HG03354 (cell line): ENCODE data around the gene COBLL1.

Source experiments
- ATAC-seq: cut with Tn5 transposase; IDR thresholded peaks from one replicate; pipeline ENCODE4 v1.9.1; 2021; ENCODE audit warnings: mild to moderate bottlenecking; ENCODE audit not compliant: unreplicated experiment, poor library complexity, severe bottlenecking

COBLL1 gene

GRCh38 chr2:164826293-164827243 lies 15.1 kb downstream of the COBLL1 start:
- no peak for ATAC-seq

GRCh38 chr2:164824872-164825271 lies 16.8 kb downstream of the COBLL1 start:
- no peak for ATAC-seq

- no peak for ATAC-seq
These were observed 18.5 kb downstream of the COBLL1 start for GRCh38 chr2:164823126-164823525.

GRCh38 chr2:164821338-164821737 lies 20.3 kb downstream of the COBLL1 start:
- no peak for ATAC-seq

- no peak for ATAC-seq
These were observed 23.2 kb downstream of the COBLL1 start for GRCh38 chr2:164818149-164819136.

GRCh38 chr2:164816900-164817299 lies 24.7 kb downstream of the COBLL1 start:
- ATAC-seq = no peak

GRCh38 chr2:164816046-164816445 lies 25.6 kb downstream of the COBLL1 start:
- ATAC-seq = no peak

- ATAC-seq = no peak
These were observed 26.4 kb downstream of the COBLL1 start for GRCh38 chr2:164815071-164815793.

GRCh38 chr2:164813535-164813934 lies 28.1 kb downstream of the COBLL1 start:
- no peak for ATAC-seq

GRCh38 chr2:164812378-164812777 lies 29.2 kb downstream of the COBLL1 start:
- ATAC-seq = no peak

- no peak for ATAC-seq
These were observed 29.8 kb downstream of the COBLL1 start for GRCh38 chr2:164811819-164812218.

GRCh38 chr2:164810843-164811242 lies 30.8 kb downstream of the COBLL1 start:
- ATAC-seq = no peak

- ATAC-seq = no peak
These were observed 32.8 kb downstream of the COBLL1 start for GRCh38 chr2:164808776-164809175.

GRCh38 chr2:164803776-164804466 lies 37.7 kb downstream of the COBLL1 start:
- ATAC-seq = no peak

GRCh38 chr2:164802095-164802707 lies 39.4 kb downstream of the COBLL1 start:
- ATAC-seq = no peak

- no peak for ATAC-seq
These were observed 41.1 kb downstream of the COBLL1 start for GRCh38 chr2:164800572-164800971.

- no peak for ATAC-seq
These were observed 44.0 kb downstream of the COBLL1 start for GRCh38 chr2:164797627-164798026.

GRCh38 chr2:164796999-164797398 lies 44.6 kb downstream of the COBLL1 start:
- no peak for ATAC-seq
